Tibial nerve (tissue), 4 donors: ENCODE measurements around the gene NUP98. TPM values are rescaled to one million over a fixed set of nuclear protein-coding genes. Genes with fewer than 3 reads are reported as not detected.

Experiments
- DNase-seq, 2 donors: peaks; one replicate each; pipeline ENCODE4 v3.0.0-alpha.2; 2019; ENCODE audit warnings: low spot score in 2 of 2
- H3K27ac ChIP-seq, 4 donors: fragments of 200-600 bp; sonication (generic) in 3 of 4; one replicate each; pipeline ENCODE4 v1.5.1; 2017 to 2019; ENCODE audit warnings: mild to moderate bottlenecking in 1 of 4
- H3K27me3 ChIP-seq, 2 donors: fragments of 200-600 bp; sonication (generic) in 1 of 2; one replicate each; pipeline versions ENCODE4 v1.5.1 to v1.6.0; 2017 to 2019
- H3K36me3 ChIP-seq, 3 donors: fragments of 200-600 bp; sonication (generic); one replicate each; pipeline ENCODE4 v1.5.1; 2018 to 2019
- H3K4me1 ChIP-seq, 4 donors: fragments of 200-600 bp; sonication (generic) in 3 of 4; one replicate each; pipeline ENCODE4 v1.5.1; 2017 to 2019
- H3K4me3 ChIP-seq, 4 donors: fragments of 200-600 bp; sonication (generic) in 3 of 4; one replicate each; pipeline ENCODE4 v1.5.1; 2017 to 2019; ENCODE audit warnings: mild to moderate bottlenecking in 1 of 4, moderate library complexity in 1 of 4
- H3K9me3 ChIP-seq, 4 donors: fragments of 200-600 bp; sonication (generic) in 3 of 4; one replicate each; pipeline ENCODE4 v1.5.1; 2017 to 2019
- EP300 ChIP-seq, 2 donors: sonication (generic); formaldehyde crosslinking; IDR thresholded peaks; one replicate each; pipeline ENCODE4 v1.6.1; 2017; ENCODE audit warnings: antibody characterized with exemption in 2 of 2, mild to moderate bottlenecking in 1 of 2
- POLR2A ChIP-seq, 2 donors: fragments of 450-650 bp; IDR thresholded peaks; one replicate each; pipeline ENCODE4 v1.6.1; 2017; ENCODE audit warnings: antibody characterized with exemption in 2 of 2, mild to moderate bottlenecking in 2 of 2, moderate library complexity in 2 of 2
- WGBS, 2 donors: methylation state at CpG; one replicate each; pipeline ENCODE4 v1.1.5; 2018; 5-methylcytosine and 5-hydroxymethylcytosine counted together
- total RNA-seq, 4 donors: library from RNA; depleted of rRNA; stranded (reverse); fragments of >200 nt; gene quantifications; one replicate each; pipeline ENCODE4 v1.1.0, GENCODE V29; 2016
- TF ChIP-seq, protein P1 (sequence below), 5 experiments: fragments of 200-600 bp in 3 of 5; fragments of 450-650 bp in 2 of 5; sonication (generic) in 3 of 5; IDR thresholded peaks; one replicate each; pipeline ENCODE4 v1.5.1; 2016 to 2019; ENCODE audit warnings: antibody characterized with exemption in 5 of 5, mild to moderate bottlenecking in 3 of 5, moderate library complexity in 2 of 5

The NUP98 gene
- total RNA-seq, 4 donors from 2014 or later = 75.3 to 193 (median 115) TPM

DNA sequence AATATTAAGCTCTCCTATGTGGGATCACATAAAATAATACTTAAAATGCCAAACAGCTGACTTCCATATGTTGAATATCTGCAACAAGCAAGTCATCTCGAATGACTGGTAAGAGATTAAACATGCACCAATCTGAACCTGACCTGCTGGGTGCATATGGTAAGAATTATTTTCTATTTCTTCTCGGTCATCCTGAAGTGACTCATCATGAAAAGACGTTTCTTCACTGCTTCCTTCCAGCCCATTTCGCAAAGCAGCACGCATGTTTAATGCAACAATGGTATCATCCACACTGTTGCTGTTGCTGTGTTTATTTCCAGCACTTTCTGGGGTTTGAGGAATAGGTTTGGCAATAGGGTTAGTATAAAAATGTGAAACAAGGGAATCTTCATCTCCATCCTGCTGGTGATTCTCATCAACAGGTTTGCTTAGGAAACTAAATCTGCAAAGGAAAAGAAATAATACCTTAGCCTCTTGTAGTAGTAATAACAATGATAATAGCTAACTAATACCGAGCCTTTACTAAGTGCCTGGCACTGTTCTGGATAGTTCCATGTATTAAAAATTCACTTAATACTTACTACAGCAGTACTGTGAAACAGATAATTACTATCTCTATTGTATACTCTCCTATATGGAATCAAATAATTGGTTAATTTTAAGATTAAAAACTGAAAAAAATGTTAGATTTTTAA, 74.2 kb downstream of the NUP98 start:
- Histone ChIP-seq H3K9me3 (no peaks in the 10 kb centered on the region), H3K27me3 (no peaks in the 10 kb centered on the region), H3K4me1 (no peaks in the 10 kb centered on the region), H3K4me3 (no peak overlapping the region), H3K36me3 (peaks cover 0 to 92% (median 23%) of the 10 kb centered on the region in 3 donors), H3K27ac (no peak overlapping the region)
- 51 to 78% methylated on average over 6 of the region's 6 CpGs for WGBS, 2 donors
- DNase-seq = peak in 1 of 2 donors; percentile 11
- TF ChIP-seq, protein P1, sequence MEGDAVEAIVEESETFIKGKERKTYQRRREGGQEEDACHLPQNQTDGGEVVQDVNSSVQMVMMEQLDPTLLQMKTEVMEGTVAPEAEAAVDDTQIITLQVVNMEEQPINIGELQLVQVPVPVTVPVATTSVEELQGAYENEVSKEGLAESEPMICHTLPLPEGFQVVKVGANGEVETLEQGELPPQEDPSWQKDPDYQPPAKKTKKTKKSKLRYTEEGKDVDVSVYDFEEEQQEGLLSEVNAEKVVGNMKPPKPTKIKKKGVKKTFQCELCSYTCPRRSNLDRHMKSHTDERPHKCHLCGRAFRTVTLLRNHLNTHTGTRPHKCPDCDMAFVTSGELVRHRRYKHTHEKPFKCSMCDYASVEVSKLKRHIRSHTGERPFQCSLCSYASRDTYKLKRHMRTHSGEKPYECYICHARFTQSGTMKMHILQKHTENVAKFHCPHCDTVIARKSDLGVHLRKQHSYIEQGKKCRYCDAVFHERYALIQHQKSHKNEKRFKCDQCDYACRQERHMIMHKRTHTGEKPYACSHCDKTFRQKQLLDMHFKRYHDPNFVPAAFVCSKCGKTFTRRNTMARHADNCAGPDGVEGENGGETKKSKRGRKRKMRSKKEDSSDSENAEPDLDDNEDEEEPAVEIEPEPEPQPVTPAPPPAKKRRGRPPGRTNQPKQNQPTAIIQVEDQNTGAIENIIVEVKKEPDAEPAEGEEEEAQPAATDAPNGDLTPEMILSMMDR (IDR thresholded peaks at IDR 0.05) = no peak
- TF ChIP-seq POLR2A (IDR thresholded peaks at IDR 0.05) = no peak
- TF ChIP-seq EP300 (IDR thresholded peaks at IDR 0.05) = peak in 1 of 2 donors; percentile 45

DNA sequence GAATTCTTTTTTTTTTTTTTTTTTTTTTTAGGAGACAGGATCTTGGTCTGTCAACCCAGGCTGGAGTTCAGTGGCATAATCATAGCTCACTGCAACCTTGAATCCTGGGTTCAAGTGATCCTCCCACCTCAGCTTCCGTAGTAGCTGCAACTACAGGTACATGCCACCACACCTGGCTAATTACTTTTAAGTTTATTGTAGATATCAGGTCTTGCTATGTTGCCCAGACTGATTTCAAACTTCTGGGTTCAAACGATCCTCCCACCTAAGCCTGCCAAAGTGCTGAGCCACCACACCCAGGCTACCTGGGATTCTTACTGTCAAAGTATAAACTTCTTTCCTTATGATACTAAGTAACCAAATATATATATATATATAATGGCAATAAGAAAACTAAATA, 75.3 kb downstream of the NUP98 start:
- no peak overlapping the region for H3K27ac ChIP-seq
- DNase-seq = no peak
- TF ChIP-seq EP300 (IDR thresholded peaks at IDR 0.05) = no peak
- no peak for TF ChIP-seq POLR2A (IDR thresholded peaks at IDR 0.05)
- TF ChIP-seq, protein P1 (IDR thresholded peaks at IDR 0.05) = no peak
- no peaks in the 10 kb centered on the region for H3K4me1 ChIP-seq
- H3K27me3 ChIP-seq = no peaks in the 10 kb centered on the region
- 93 to 98% methylated on average over 2 of the region's 2 CpGs for WGBS, 2 donors
- peaks cover 0 to 92% (median 20%) of the 10 kb centered on the region in 3 donors for H3K36me3 ChIP-seq
- no peak overlapping the region for H3K4me3 ChIP-seq
- no peaks in the 10 kb centered on the region for H3K9me3 ChIP-seq

DNA sequence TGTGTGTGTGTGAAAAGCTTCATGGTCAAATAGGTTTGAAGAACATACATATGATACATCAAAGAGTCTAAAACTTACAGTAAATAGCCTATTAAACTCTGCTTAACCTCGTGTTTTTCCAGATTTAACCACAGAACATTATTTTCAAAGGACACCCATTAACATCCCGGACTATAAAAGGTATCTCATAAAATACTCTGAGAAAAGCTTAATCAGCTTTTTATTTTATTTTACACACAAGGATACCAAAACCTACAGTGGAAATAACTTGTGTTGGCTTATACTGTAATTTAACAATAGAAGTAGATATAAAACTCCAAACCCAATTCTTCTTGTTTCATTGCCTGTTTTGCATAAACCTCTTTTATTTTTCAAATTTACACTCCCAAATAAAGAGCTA, 76.4 kb downstream of the NUP98 start:
- peaks cover 0 to 92% (median 28%) of the 10 kb centered on the region in 3 donors for H3K36me3 ChIP-seq
- H3K27me3 ChIP-seq = no peaks in the 10 kb centered on the region
- no peak overlapping the region for H3K4me3 ChIP-seq
- no peaks in the 10 kb centered on the region for H3K9me3 ChIP-seq
- DNase-seq = no peak
- no peak for TF ChIP-seq POLR2A (IDR thresholded peaks at IDR 0.05)
- TF ChIP-seq, protein P1 (IDR thresholded peaks at IDR 0.05) = no peak
- TF ChIP-seq EP300 (IDR thresholded peaks at IDR 0.05) = no peak
- H3K4me1 ChIP-seq = no peaks in the 10 kb centered on the region
- 76 to 77% methylated on average over 2 of the region's 2 CpGs for WGBS, 2 donors
- H3K27ac ChIP-seq = no peak overlapping the region

DNA sequence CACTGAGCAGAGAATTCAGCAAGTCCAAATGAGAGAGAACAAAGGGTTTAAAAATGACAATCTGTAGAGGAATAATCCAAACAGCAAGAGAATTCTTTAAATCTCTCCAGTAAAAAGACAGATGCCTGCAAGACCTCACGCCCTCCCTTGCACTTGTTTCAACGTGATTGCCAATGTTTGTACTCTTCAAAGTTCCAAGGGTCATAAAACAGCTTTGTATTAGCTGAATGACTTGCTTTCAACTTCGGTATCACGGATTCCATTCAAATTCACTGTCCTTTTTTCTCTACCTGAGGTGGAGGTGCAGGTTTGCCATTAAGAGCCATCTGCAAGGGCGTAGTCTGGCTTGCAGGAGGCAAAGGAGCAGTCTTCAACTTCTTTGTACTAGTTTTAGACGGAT, 85.1 kb downstream of the NUP98 start:
- H3K4me1 ChIP-seq = no peaks in the 10 kb centered on the region
- H3K36me3 ChIP-seq = peaks cover 0 to 83% (median 16%) of the 10 kb centered on the region in 3 donors
- TF ChIP-seq EP300 (IDR thresholded peaks at IDR 0.05) = no peak
- TF ChIP-seq, protein P1 (IDR thresholded peaks at IDR 0.05) = no peak
- TF ChIP-seq POLR2A (IDR thresholded peaks at IDR 0.05) = no peak
- no peak overlapping the region for H3K4me3 ChIP-seq
- no peak for DNase-seq
- no peak overlapping the region for H3K27ac ChIP-seq
- no peaks in the 10 kb centered on the region for H3K9me3 ChIP-seq
- H3K27me3 ChIP-seq = no peaks in the 10 kb centered on the region
- WGBS, 2 donors = 56 to 68% methylated on average over 6 of the region's 6 CpGs

DNA sequence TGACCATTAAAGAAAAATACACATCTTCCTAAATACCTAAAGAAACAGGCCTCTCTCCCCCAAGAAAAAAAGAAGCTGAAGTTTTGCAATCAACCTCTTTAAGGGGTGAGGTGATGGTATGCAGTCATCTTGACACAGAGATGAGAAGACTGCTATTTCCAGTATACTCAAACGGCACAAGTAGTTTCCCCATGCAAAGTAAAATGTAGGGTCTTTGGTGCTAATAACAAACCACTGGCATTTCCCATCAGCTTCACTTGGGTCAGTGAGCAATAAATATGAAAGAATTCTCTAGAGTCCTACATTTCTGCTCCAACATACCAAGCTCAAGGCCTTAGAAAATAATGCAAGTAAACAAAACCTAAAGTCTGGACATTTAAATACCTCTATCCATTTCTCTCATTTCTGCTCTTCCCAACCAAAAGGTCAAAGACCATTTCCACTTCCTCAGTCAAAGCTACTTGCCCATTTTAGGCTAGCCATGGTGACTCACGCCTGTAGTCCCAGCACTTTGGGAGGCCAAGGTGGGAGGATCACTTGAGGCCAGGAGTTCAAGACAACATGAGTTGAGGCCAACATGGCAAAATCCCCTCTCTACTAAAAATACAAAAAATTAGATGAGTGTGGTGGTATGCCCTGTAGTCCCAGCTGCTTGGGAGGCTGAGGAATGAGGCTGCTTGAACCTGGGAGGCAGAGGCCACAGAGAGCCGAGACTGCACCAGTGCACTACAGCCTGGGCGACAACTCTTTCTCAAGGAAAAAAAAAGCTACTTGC, 86.7 kb downstream of the NUP98 start:
- H3K4me3 ChIP-seq = no peak overlapping the region
- no peaks in the 10 kb centered on the region for H3K27me3 ChIP-seq
- peaks cover 0 to 80% (median 6%) of the 10 kb centered on the region in 3 donors for H3K36me3 ChIP-seq
- H3K27ac ChIP-seq = no peak overlapping the region
- H3K9me3 ChIP-seq = no peaks in the 10 kb centered on the region
- TF ChIP-seq, protein P1 (IDR thresholded peaks at IDR 0.05) = no peak
- TF ChIP-seq POLR2A (IDR thresholded peaks at IDR 0.05) (no peak), EP300 (IDR thresholded peaks at IDR 0.05) (no peak)
- WGBS, 2 donors = 87 to 94% methylated on average over 4 of the region's 4 CpGs
- no peak for DNase-seq
- no peaks in the 10 kb centered on the region for H3K4me1 ChIP-seq
